PC-9 (cell line): ENCODE data around the gene AP4B1.

Experiments
- EZH2 ChIP-seq: fragments of 200-600 bp; sonication (generic); IDR thresholded peaks from 2 replicates; pipeline ENCODE4 v1.8.0; 2017; ENCODE audit warnings: antibody characterized with exemption, low read depth
- TF ChIP-seq, protein P1 (sequence below): fragments of 200-600 bp; sonication (generic); conservative IDR thresholded peaks from 2 replicates; pipeline ENCODE4 v1.6.1; 2017; ENCODE audit warnings: mixed run types, antibody characterized with exemption, mild to moderate bottlenecking, moderate library complexity

DNA sequence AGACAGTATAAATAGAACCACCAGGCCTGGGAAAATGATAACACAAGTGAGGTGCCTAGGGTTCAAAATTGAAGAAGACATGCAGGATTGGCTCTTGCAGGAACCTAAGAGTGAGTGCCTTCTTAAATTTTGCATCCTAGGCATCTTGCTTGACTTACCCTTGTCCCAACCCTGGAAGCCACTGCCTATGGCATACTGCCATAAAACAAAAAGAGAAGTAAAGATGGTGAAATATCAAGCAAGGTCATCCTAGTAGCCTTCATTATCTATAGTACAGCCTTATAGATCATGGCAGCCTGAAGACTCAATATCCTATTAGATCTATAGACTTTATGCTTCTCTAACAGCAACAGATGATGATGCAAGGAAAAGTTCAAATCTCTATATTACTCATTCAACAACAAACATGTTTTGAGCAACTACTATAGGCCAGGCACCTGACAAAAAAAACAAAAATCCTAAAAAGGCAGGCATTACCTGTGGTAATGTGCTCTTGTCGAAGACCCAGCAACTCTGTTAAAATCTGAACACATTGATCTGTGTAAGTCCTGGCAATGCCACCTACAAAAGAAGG, 6.3 kb downstream of the AP4B1 start:
- TF ChIP-seq, protein P1, sequence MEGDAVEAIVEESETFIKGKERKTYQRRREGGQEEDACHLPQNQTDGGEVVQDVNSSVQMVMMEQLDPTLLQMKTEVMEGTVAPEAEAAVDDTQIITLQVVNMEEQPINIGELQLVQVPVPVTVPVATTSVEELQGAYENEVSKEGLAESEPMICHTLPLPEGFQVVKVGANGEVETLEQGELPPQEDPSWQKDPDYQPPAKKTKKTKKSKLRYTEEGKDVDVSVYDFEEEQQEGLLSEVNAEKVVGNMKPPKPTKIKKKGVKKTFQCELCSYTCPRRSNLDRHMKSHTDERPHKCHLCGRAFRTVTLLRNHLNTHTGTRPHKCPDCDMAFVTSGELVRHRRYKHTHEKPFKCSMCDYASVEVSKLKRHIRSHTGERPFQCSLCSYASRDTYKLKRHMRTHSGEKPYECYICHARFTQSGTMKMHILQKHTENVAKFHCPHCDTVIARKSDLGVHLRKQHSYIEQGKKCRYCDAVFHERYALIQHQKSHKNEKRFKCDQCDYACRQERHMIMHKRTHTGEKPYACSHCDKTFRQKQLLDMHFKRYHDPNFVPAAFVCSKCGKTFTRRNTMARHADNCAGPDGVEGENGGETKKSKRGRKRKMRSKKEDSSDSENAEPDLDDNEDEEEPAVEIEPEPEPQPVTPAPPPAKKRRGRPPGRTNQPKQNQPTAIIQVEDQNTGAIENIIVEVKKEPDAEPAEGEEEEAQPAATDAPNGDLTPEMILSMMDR = no peak
- TF ChIP-seq EZH2 = no peak
